HEK293T (cell line): ENCODE results near the gene SPPL3.

Source experiments
- ARNT ChIP-seq: fragments of 450-650 bp; IDR thresholded peaks from 2 replicates; pipeline ENCODE4 v1.6.1; 2017; ENCODE audit warnings: mild to moderate bottlenecking
- BHLHE40 ChIP-seq: fragments of 450-650 bp; IDR thresholded peaks from 2 replicates; pipeline ENCODE4 v1.6.1; 2016; ENCODE audit warnings: mild to moderate bottlenecking, moderate library complexity, borderline replicate concordance
- CTBP1 ChIP-seq: fragments of 450-650 bp; IDR thresholded peaks from 2 replicates; pipeline ENCODE4 v1.6.1; 2016; ENCODE audit warnings: borderline replicate concordance
- ELF4 ChIP-seq: fragments of 450-650 bp; IDR thresholded peaks from 2 replicates; pipeline ENCODE4 v1.6.1; 2017; ENCODE audit warnings: antibody characterized with exemption
- FOXA1 ChIP-seq: fragments of 450-650 bp; IDR thresholded peaks from 2 replicates; pipeline ENCODE4 v1.6.1; 2016; ENCODE audit warnings: mild to moderate bottlenecking
- FOXK2 ChIP-seq: fragments of 450-650 bp; IDR thresholded peaks from 2 replicates; pipeline ENCODE4 v1.6.1; 2016; ENCODE audit warnings: mild to moderate bottlenecking
- FOXM1 ChIP-seq: fragments of 450-650 bp; IDR thresholded peaks from 2 replicates; pipeline ENCODE4 v1.6.1; 2017; ENCODE audit warnings: mild to moderate bottlenecking, borderline replicate concordance
- HDGF ChIP-seq: fragments of 450-650 bp; IDR thresholded peaks from 2 replicates; pipeline ENCODE4 v1.6.1; 2017; ENCODE audit warnings: antibody characterized with exemption, borderline replicate concordance
- LEF1 ChIP-seq: fragments of 450-650 bp; IDR thresholded peaks from 2 replicates; pipeline ENCODE4 v1.6.1; 2017; ENCODE audit warnings: mild to moderate bottlenecking, borderline replicate concordance
- PKNOX1 ChIP-seq: fragments of 450-650 bp; IDR thresholded peaks from 2 replicates; pipeline ENCODE4 v1.6.1; 2016
- SP1 ChIP-seq: fragments of 450-650 bp; IDR thresholded peaks from 2 replicates; pipeline ENCODE4 v1.6.1; 2017
- SUZ12 ChIP-seq: fragments of 450-650 bp; IDR thresholded peaks from 2 replicates; pipeline ENCODE4 v1.6.1; 2016; ENCODE audit warnings: mild to moderate bottlenecking
- TARDBP ChIP-seq: fragments of 450-650 bp; IDR thresholded peaks from 2 replicates; pipeline ENCODE4 v1.6.1; 2016
- ZNF384 ChIP-seq: fragments of 450-650 bp; IDR thresholded peaks from 2 replicates; pipeline ENCODE4 v1.6.1; 2016

GRCh38 chr12:120879102-120879501 is 25.1 kb downstream of the SPPL3 start:
- TF ChIP-seq SP1 (no peak), FOXK2 (no peak), LEF1 (no peak), BHLHE40 (no peak), FOXA1 (no peak), CTBP1 (no peak), FOXM1 (no peak), HDGF (no peak), TARDBP (no peak), ARNT (no peak), SUZ12 (no peak), ELF4 (no peak), PKNOX1 (no peak), ZNF384 (no peak)
